Adrenal gland (tissue), 5 donors: Measurements from ENCODE around the gene CNGB1.

ENCODE experiments used
- POLR2A ChIP-seq, 2 donors: fragments of 450-650 bp; IDR thresholded peaks; one replicate each; pipeline ENCODE4 v1.6.1; 2017; ENCODE audit warnings: antibody characterized with exemption in 2 of 2, mild to moderate bottlenecking in 2 of 2, moderate library complexity in 1 of 2
- TF ChIP-seq, protein P1 (sequence below), 6 experiments: fragments of 450-650 bp in 4 of 6; fragments of 200-600 bp in 2 of 6; sonication (generic) in 1 of 6; IDR thresholded peaks; 1 replicate in 5 of 6; 2 replicates in 1 of 6; pipeline versions ENCODE4 v1.5.1 to v1.8.0; 2016 to 2021; ENCODE audit warnings: antibody characterized with exemption in 6 of 6, mild to moderate bottlenecking in 2 of 6, moderate library complexity in 1 of 6
- donor health status: DM: no; HTN: no; CAD: no.

DNA sequence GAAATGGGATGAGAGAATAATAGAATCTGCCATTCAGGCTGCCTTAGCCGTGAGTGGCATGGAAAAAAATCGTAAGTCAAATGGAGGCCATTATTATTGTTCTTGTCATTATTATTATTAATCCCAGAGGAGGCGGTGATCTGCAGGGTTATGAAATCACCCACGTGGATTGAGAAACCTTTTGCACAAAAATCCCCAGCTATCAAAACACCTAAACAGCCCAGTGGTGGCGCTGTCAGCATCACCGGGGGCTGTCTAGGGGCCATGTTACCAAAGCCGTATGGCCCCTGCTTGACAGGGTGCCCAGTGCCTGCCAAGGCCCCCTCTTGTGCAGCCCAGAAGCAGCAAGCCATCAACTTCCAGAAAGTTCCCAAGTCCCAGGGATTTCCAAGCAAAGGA is 25.2 kb downstream of the CNGB1 start:
- TF ChIP-seq, protein P1, sequence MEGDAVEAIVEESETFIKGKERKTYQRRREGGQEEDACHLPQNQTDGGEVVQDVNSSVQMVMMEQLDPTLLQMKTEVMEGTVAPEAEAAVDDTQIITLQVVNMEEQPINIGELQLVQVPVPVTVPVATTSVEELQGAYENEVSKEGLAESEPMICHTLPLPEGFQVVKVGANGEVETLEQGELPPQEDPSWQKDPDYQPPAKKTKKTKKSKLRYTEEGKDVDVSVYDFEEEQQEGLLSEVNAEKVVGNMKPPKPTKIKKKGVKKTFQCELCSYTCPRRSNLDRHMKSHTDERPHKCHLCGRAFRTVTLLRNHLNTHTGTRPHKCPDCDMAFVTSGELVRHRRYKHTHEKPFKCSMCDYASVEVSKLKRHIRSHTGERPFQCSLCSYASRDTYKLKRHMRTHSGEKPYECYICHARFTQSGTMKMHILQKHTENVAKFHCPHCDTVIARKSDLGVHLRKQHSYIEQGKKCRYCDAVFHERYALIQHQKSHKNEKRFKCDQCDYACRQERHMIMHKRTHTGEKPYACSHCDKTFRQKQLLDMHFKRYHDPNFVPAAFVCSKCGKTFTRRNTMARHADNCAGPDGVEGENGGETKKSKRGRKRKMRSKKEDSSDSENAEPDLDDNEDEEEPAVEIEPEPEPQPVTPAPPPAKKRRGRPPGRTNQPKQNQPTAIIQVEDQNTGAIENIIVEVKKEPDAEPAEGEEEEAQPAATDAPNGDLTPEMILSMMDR (IDR thresholded peaks at IDR 0.05): no peak
- TF ChIP-seq POLR2A (IDR thresholded peaks at IDR 0.05): no peak
